Measurements from ENCODE around the gene APLP1. TPM values are rescaled to one million over a fixed set of nuclear protein-coding genes. Genes with fewer than 3 reads are reported as not detected.
A peak's percentile ranks its signal among the peaks of the same experiment; 100 is the strongest.

The APLP1 gene
- total RNA-seq, 2 donors from 2014 or later, result 17.5 to 33.6 TPM

DNA sequence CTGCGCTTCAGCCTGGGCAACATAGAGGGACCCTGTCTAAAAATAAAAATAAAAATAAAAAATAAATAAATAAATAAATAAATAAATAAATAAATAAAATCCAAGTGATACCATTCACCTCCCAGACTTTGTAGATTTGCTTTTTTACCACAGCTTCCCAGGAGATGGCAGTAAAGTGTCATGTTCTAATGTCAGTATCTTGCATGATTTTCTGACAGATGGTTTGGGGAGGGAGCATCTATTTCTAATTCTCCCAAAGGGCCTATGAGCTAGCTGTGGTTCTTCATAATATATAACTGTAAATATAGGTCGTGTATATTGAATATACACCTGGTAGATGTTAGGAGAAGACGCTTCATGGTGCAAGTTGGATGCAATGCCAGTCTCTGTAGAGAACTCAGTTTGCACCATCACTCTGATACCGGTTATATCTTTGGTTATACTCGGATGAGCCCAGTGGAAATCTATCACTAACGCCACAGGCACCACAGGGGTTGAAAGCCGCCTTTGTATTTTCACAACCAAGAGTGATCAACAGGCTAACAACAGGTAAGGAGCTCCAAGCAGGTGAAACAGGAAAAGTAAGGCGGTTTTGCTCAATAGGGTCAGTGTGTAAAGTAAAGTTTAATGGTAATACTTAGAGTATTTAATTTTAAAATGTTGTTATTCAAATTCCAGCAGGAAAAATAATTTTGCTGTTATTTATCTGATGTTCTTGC, 13.9 kb downstream of the APLP1 start:
- DNase-seq (ENCODE audit: low spot score), result no peak
- H3K4me1 ChIP-seq, result peaks cover 0 to 7% of the 10 kb centered on the region in 2 donors
- H3K27me3 ChIP-seq, result no peaks in the 10 kb centered on the region
- H3K36me3 ChIP-seq, result no peaks in the 10 kb centered on the region
- no peak overlapping the region for H3K4me3 ChIP-seq
- TF ChIP-seq, protein P1, sequence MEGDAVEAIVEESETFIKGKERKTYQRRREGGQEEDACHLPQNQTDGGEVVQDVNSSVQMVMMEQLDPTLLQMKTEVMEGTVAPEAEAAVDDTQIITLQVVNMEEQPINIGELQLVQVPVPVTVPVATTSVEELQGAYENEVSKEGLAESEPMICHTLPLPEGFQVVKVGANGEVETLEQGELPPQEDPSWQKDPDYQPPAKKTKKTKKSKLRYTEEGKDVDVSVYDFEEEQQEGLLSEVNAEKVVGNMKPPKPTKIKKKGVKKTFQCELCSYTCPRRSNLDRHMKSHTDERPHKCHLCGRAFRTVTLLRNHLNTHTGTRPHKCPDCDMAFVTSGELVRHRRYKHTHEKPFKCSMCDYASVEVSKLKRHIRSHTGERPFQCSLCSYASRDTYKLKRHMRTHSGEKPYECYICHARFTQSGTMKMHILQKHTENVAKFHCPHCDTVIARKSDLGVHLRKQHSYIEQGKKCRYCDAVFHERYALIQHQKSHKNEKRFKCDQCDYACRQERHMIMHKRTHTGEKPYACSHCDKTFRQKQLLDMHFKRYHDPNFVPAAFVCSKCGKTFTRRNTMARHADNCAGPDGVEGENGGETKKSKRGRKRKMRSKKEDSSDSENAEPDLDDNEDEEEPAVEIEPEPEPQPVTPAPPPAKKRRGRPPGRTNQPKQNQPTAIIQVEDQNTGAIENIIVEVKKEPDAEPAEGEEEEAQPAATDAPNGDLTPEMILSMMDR (IDR thresholded peaks at IDR 0.05), result peak in 1 of 2 donors; percentile 61
- H3K9me3 ChIP-seq, result no peaks in the 10 kb centered on the region
- no peak overlapping the region for H3K27ac ChIP-seq

DNA sequence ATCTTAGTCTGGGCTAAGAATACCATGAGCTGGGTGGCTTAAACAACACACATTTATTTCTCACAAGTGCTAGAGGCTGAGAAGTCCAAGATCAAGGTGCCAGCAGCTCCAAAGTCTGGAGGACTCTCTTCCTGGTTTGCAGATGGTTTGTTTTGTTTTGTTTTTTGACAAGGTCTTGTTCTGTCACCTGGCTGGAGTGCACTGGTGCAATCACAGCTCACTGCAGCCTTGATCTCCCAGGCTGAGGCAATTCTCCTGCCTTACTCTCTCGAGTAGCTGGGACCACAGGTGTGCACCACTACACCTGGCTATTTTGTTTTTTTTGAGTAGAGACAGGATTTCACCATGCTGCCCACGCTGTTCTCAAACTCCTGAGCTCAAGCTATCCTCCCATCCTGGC, 15.5 kb downstream of the APLP1 start:
- TF ChIP-seq, protein P1 (IDR thresholded peaks at IDR 0.05), result no peak
- H3K9me3 ChIP-seq, result no peaks in the 10 kb centered on the region
- H3K27ac ChIP-seq, result no peak overlapping the region
- H3K4me1 ChIP-seq, result peaks cover 0 to 7% of the 10 kb centered on the region in 2 donors
- H3K4me3 ChIP-seq, result no peak overlapping the region
- H3K36me3 ChIP-seq, result peaks cover 12% of the 10 kb centered on the region
- H3K27me3 ChIP-seq, result no peaks in the 10 kb centered on the region
- DNase-seq (ENCODE audit: low spot score), result no peak

DNA sequence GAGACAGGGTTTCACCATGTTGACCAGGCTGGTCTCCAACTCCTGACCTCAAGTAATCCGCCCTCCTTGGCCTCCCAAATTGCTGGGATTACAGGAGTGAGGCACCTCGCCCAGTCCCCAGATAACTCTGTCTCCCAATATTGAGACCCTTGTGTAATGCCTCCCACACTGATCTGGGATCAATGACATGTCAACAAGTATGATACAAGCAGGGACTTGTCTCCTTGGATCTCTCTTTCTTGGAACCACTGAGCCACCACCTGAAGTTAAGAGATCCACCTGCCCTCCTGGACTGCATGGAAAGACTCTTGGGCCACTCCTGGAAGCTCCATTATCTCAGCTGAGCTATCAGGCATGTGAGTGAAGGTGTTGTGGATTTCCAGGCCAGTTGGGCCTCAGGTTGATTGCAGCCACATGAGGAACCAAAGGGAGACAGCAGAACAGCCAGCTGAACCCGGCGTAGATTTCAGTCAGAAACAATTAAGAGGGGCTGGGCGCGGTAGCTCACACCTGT, 16.9 kb downstream of the APLP1 start:
- TF ChIP-seq, protein P1 (IDR thresholded peaks at IDR 0.05), result no peak
- no peaks in the 10 kb centered on the region for H3K4me1 ChIP-seq
- no peaks in the 10 kb centered on the region for H3K9me3 ChIP-seq

DNA sequence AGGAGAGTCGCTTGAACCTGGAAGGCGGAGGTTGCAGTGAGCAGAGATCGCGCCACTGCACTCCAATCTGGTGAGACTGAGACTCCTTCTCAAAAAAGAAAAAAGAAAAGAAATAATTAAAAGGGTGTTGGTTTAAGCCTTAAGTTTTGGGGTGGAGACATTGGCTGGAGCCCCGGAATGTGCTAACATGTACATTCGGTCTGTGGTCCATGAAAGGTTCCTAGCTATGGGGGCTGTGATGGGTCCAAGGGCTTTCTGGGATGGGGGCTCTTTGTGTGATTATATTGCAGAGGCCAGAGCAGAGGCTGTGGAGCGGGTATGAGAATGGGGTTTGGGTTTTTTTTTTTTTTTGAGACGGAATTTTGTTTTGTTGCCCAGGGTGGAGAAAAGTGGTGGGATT, 17.5 kb downstream of the APLP1 start:
- H3K4me3 ChIP-seq, result no peak overlapping the region
- H3K36me3 ChIP-seq, result peaks cover 24% of the 10 kb centered on the region
- H3K9me3 ChIP-seq, result no peaks in the 10 kb centered on the region
- no peaks in the 10 kb centered on the region for H3K4me1 ChIP-seq
- TF ChIP-seq, protein P1 (IDR thresholded peaks at IDR 0.05), result no peak
- no peak overlapping the region for H3K27ac ChIP-seq
- no peaks in the 10 kb centered on the region for H3K27me3 ChIP-seq
- DNase-seq (ENCODE audit: low spot score), result no peak

More for the DNA sequence above, 16.9 kb downstream of the APLP1 start:
- no peak overlapping the region for H3K4me3 ChIP-seq
- H3K27me3 ChIP-seq, result no peaks in the 10 kb centered on the region
- H3K36me3 ChIP-seq, result peaks cover 24% of the 10 kb centered on the region
- no peak for DNase-seq (ENCODE audit: low spot score)
- no peak overlapping the region for H3K27ac ChIP-seq

GRCh38 chr19:35887197-35887596, 18.8 kb downstream of the APLP1 start:
- Histone ChIP-seq H3K4me3 (no peak overlapping the region), H3K27ac (no peak overlapping the region), H3K9me3 (no peaks in the 10 kb centered on the region), H3K27me3 (no peaks in the 10 kb centered on the region), H3K4me1 (no peaks in the 10 kb centered on the region), H3K36me3 (peaks cover 24% of the 10 kb centered on the region)
- no peak for DNase-seq (ENCODE audit: low spot score)
- TF ChIP-seq, protein P1 (IDR thresholded peaks at IDR 0.05), result no peak

All from right atrium auricular region (tissue), 2 donors.